HepG2 (cell line): ENCODE measurements around the gene ATP1A1. TPM values are rescaled to one million over a fixed set of nuclear protein-coding genes. Genes with fewer than 3 reads are reported as not detected.

Source experiments
- FOXP1 ChIP-seq, 2 experiments: fragments of 450-650 bp in 1 of 2; IDR thresholded peaks; 2 replicates each; pipeline ENCODE4 v1.6.1; 2017 to 2018; ENCODE audit warnings: antibody characterized with exemption in 1 of 2
- KDM5B ChIP-seq: sonication (generic); formaldehyde crosslinking; IDR thresholded peaks from 2 replicates; pipeline ENCODE4 v1.4.0; 2020; ENCODE audit warnings: missing genetic modification reagents, mild to moderate bottlenecking, borderline replicate concordance
- KLF11 ChIP-seq: IDR thresholded peaks from 2 replicates; pipeline ENCODE4 v1.6.1; 2016; ENCODE audit warnings: missing compliant biosample characterization
- NFKBIZ ChIP-seq: IDR thresholded peaks from 2 replicates; pipeline ENCODE4 v1.6.1; 2018; ENCODE audit warnings: missing genetic modification reagents, missing compliant biosample characterization
- SNRNP70 ChIP-seq: fragments of 200-400 bp; formaldehyde crosslinking; IDR thresholded peaks from 2 replicates; pipeline ENCODE4 v1.6.1; 2017; ENCODE audit warnings: mild to moderate bottlenecking, low read depth, low read length, moderate library complexity
- STAG1 ChIP-seq: sonication (generic); formaldehyde crosslinking; IDR thresholded peaks from 2 replicates; pipeline ENCODE4 v1.4.0; 2020; ENCODE audit warnings: missing genetic modification reagents
- WIZ ChIP-seq: sonication (generic); formaldehyde crosslinking; IDR thresholded peaks from 2 replicates; pipeline ENCODE4 v1.5.1; 2020; ENCODE audit warnings: mild to moderate bottlenecking, missing genetic modification reagents
- ZMYM4 ChIP-seq: sonication (generic); formaldehyde crosslinking; IDR thresholded peaks from 2 replicates; pipeline ENCODE4 v1.8.1; 2023; ENCODE audit warnings: mild to moderate bottlenecking, missing genetic modification reagents
- ZNF605 ChIP-seq: sonication (generic); formaldehyde crosslinking; IDR thresholded peaks from 2 replicates; pipeline ENCODE4 v1.8.0; 2022; ENCODE audit warnings: mild to moderate bottlenecking, missing genetic modification reagents
- ZNF792 ChIP-seq: IDR thresholded peaks from 2 replicates; pipeline ENCODE4 v1.6.1; 2016
- ZNF878 ChIP-seq: sonication (generic); formaldehyde crosslinking; IDR thresholded peaks from 2 replicates; pipeline ENCODE4 v1.8.1; 2023; ENCODE audit warnings: mild to moderate bottlenecking, missing genetic modification reagents, moderate library complexity
- polyA plus RNA-seq, 8 experiments: library from polyadenylated mRNA; depleted of rRNA in 3 of 8; stranded (reverse) in 7 of 8; unstranded in 1 of 8; fragments of >200 nt; fragmentation: Illumina TruSeq in 4 of 8; extraction: Trizol in 4 of 8; gene quantifications; 2 replicates each; pipeline versions ENCODE4 v1.2.1 to v1.2.3, GENCODE V29; 2011 to 2016; ENCODE audit warnings: low read depth in 4 of 8, missing spikeins in 1 of 8, mixed read lengths in 1 of 8; ENCODE audit not compliant: insufficient read depth in 1 of 8
- total RNA-seq, 5 experiments: library from RNA; depleted of rRNA; stranded (reverse); fragments of >200 nt; fragmentation: Illumina TruSeq; extraction: Trizol; gene quantifications; 2 replicates each; pipeline ENCODE4 v1.2.3, GENCODE V29; 2016; ENCODE audit warnings: low read depth in 1 of 5
- TF ChIP-seq, protein P1 (sequence below): sonication (generic); formaldehyde crosslinking; conservative IDR thresholded peaks from 2 replicates; pipeline ENCODE4 v1.4.0; 2020; ENCODE audit warnings: mild to moderate bottlenecking, missing genetic modification reagents, moderate library complexity
- TF ChIP-seq, protein P2 (sequence below): sonication (generic); IDR thresholded peaks from 2 replicates; pipeline ENCODE4 v1.6.1; 2016; ENCODE audit warnings: low read depth, borderline replicate concordance
- TF ChIP-seq, protein P3 (sequence below): sonication (generic); formaldehyde crosslinking; IDR thresholded peaks from 2 replicates; pipeline ENCODE4 v1.9.0; 2022; ENCODE audit warnings: low read depth, missing genetic modification reagents
- TF ChIP-seq, protein P4 (sequence below): sonication (generic); formaldehyde crosslinking; IDR thresholded peaks from 2 replicates; pipeline ENCODE4; 2020; ENCODE audit warnings: missing genetic modification reagents, mild to moderate bottlenecking, borderline replicate concordance
- TF ChIP-seq, protein P5 (sequence below): sonication (generic); formaldehyde crosslinking; IDR thresholded peaks from 2 replicates; pipeline ENCODE4 v1.4.0; 2020; ENCODE audit warnings: missing genetic modification reagents

ATP1A1 gene
- total and polyA plus RNA-seq, 2 of the 13 experiments (the other 11 are each of a cell fraction or from before 2014, with no cell fraction given), result 280 to 705 TPM

DNA sequence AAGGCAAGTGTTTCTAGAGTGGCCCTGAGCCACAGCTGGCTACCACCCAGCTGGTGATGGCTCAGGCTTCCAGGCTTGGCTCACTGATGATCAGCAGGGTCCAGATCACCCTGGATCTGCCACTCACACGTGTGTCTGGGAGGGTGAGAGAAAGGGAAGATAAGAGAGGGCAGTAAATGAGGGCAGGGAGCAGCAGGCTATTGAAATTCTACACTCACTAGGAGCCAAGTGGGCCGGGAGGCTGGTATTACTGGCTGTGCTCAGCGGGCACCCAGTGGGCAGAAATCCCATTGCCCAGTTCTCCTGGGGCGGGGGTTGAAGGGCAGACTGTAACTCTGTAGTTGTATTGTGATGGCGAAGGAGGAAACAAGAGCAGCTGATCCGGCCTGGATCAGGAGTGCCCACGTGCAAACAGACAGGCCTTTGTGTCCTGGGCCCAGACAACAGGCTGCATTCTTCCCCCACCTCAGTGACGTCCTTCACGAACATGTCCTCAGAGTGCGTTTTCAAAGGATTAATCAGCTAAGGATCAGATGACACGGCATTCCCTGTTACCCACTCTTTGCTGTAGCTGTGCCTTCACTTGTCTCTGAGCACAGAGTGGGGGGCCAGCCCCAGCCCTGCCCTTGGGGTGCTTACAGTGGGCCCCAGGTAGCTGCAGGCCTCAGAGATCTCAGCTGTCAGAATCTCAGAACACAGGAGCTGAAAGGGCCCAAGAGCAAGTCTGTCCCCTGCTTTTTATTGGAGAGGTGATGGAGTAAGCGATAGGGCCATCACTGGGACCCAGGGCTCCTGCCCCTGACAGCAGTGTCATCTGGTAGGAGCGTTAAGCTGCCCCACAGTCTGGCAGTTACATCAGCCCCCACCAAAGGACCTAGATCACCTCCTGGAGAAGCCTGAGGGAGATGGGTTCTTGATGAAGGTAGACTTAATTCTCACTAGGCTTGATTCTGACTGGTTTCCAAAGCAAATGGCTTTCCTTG, 60.5 kb downstream of the ATP1A1 start (continued):
- TF ChIP-seq, protein P1, sequence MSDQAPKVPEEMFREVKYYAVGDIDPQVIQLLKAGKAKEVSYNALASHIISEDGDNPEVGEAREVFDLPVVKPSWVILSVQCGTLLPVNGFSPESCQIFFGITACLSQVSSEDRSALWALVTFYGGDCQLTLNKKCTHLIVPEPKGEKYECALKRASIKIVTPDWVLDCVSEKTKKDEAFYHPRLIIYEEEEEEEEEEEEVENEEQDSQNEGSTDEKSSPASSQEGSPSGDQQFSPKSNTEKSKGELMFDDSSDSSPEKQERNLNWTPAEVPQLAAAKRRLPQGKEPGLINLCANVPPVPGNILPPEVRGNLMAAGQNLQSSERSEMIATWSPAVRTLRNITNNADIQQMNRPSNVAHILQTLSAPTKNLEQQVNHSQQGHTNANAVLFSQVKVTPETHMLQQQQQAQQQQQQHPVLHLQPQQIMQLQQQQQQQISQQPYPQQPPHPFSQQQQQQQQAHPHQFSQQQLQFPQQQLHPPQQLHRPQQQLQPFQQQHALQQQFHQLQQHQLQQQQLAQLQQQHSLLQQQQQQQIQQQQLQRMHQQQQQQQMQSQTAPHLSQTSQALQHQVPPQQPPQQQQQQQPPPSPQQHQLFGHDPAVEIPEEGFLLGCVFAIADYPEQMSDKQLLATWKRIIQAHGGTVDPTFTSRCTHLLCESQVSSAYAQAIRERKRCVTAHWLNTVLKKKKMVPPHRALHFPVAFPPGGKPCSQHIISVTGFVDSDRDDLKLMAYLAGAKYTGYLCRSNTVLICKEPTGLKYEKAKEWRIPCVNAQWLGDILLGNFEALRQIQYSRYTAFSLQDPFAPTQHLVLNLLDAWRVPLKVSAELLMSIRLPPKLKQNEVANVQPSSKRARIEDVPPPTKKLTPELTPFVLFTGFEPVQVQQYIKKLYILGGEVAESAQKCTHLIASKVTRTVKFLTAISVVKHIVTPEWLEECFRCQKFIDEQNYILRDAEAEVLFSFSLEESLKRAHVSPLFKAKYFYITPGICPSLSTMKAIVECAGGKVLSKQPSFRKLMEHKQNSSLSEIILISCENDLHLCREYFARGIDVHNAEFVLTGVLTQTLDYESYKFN, result 0 out of 2 replicates have a peak, but pooled peaks have one; percentile 22
- TF ChIP-seq, protein P2, sequence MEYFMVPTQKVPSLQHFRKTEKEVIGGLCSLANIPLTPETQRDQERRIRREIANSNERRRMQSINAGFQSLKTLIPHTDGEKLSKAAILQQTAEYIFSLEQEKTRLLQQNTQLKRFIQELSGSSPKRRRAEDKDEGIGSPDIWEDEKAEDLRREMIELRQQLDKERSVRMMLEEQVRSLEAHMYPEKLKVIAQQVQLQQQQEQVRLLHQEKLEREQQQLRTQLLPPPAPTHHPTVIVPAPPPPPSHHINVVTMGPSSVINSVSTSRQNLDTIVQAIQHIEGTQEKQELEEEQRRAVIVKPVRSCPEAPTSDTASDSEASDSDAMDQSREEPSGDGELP, result peak; percentile 90
- TF ChIP-seq STAG1 (CRISPR knock-in tag) (peak; percentile 15; the same call in 1 of the 2 replicates), SNRNP70 (no peak), KDM5B (CRISPR knock-in tag) (0 out of 2 replicates have a peak, but pooled peaks have one; percentile 48), KLF11 (CRISPR knock-in tag) (0 out of 2 replicates have a peak, but pooled peaks have one; percentile 15), ZNF792 (CRISPR knock-in tag) (peak; percentile 41; the same call in 1 of the 2 replicates), WIZ (CRISPR knock-in tag) (no peak), ZNF605 (CRISPR knock-in tag) (peak; percentile 39; the same call in 1 of the 2 replicates), FOXP1 (IDR thresholded peaks at IDR 0.05) (no peak), FOXP1 (CRISPR knock-in tag; IDR thresholded peaks at IDR 0.05) (peak; percentile 37; the same call in 1 of the 2 replicates), ZMYM4 (CRISPR knock-in tag) (no peak), ZNF878 (peak; percentile 70; the same call in 1 of the 2 replicates), NFKBIZ (CRISPR knock-in tag) (0 out of 2 replicates have a peak, but pooled peaks have one; percentile 53)
- TF ChIP-seq, protein P3, sequence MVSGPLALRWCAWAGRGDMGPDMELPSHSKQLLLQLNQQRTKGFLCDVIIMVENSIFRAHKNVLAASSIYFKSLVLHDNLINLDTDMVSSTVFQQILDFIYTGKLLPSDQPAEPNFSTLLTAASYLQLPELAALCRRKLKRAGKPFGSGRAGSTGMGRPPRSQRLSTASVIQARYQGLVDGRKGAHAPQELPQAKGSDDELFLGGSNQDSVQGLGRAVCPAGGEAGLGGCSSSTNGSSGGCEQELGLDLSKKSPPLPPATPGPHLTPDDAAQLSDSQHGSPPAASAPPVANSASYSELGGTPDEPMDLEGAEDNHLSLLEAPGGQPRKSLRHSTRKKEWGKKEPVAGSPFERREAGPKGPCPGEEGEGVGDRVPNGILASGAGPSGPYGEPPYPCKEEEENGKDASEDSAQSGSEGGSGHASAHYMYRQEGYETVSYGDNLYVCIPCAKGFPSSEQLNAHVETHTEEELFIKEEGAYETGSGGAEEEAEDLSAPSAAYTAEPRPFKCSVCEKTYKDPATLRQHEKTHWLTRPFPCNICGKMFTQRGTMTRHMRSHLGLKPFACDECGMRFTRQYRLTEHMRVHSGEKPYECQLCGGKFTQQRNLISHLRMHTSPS (CRISPR knock-in tag), result peak; percentile 96
- TF ChIP-seq, protein P4, sequence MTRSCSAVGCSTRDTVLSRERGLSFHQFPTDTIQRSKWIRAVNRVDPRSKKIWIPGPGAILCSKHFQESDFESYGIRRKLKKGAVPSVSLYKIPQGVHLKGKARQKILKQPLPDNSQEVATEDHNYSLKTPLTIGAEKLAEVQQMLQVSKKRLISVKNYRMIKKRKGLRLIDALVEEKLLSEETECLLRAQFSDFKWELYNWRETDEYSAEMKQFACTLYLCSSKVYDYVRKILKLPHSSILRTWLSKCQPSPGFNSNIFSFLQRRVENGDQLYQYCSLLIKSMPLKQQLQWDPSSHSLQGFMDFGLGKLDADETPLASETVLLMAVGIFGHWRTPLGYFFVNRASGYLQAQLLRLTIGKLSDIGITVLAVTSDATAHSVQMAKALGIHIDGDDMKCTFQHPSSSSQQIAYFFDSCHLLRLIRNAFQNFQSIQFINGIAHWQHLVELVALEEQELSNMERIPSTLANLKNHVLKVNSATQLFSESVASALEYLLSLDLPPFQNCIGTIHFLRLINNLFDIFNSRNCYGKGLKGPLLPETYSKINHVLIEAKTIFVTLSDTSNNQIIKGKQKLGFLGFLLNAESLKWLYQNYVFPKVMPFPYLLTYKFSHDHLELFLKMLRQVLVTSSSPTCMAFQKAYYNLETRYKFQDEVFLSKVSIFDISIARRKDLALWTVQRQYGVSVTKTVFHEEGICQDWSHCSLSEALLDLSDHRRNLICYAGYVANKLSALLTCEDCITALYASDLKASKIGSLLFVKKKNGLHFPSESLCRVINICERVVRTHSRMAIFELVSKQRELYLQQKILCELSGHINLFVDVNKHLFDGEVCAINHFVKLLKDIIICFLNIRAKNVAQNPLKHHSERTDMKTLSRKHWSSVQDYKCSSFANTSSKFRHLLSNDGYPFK (CRISPR knock-in tag), result peak; percentile 33; the same call in 1 of the 2 replicates
- TF ChIP-seq, protein P5, sequence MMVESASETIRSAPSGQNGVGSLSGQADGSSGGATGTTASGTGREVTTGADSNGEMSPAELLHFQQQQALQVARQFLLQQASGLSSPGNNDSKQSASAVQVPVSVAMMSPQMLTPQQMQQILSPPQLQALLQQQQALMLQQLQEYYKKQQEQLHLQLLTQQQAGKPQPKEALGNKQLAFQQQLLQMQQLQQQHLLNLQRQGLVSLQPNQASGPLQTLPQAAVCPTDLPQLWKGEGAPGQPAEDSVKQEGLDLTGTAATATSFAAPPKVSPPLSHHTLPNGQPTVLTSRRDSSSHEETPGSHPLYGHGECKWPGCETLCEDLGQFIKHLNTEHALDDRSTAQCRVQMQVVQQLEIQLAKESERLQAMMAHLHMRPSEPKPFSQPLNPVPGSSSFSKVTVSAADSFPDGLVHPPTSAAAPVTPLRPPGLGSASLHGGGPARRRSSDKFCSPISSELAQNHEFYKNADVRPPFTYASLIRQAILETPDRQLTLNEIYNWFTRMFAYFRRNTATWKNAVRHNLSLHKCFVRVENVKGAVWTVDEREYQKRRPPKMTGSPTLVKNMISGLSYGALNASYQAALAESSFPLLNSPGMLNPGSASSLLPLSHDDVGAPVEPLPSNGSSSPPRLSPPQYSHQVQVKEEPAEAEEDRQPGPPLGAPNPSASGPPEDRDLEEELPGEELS, result peak; percentile 65; the same call in 1 of the 2 replicates
